Kidney epithelial cell (primary cell): ENCODE data around the gene TIMP3. TPM values are rescaled to one million over a fixed set of nuclear protein-coding genes. Genes with fewer than 3 reads are reported as not detected.

Experiments used
- DNase-seq: peaks from one replicate; pipeline ENCODE4 v3.0.0-alpha.2; 2010; ENCODE audit warnings: low read depth
- H3K27me3 ChIP-seq: 2 replicates; pipeline ENCODE4 v1.6.0; 2011; ENCODE audit warnings: low read length; ENCODE audit not compliant: control insufficient read depth, insufficient read depth
- H3K36me3 ChIP-seq: 2 replicates; pipeline ENCODE4 v1.5.1; 2011; ENCODE audit warnings: low read length; ENCODE audit not compliant: control insufficient read depth, insufficient read depth
- H3K4me3 ChIP-seq: 2 replicates; pipeline ENCODE4 v1.5.1; 2011; ENCODE audit warnings: low read depth, mild to moderate bottlenecking, control low read depth, low read length
- CTCF ChIP-seq: IDR thresholded peaks from 2 replicates; pipeline ENCODE4 v1.5.1; 2011; ENCODE audit warnings: mild to moderate bottlenecking, moderate library complexity, low read length, control low read depth, inconsistent platforms; ENCODE audit not compliant: insufficient read depth, poor library complexity, severe bottlenecking
- total RNA-seq: library from RNA; depleted of rRNA; stranded (reverse); fragments of >200 nt; gene quantifications from 2 replicates; pipeline ENCODE4 v1.2.3, GENCODE V29; 2015

TIMP3 gene
- total RNA-seq, 1 donor from 2014 or later, result 45.6 TPM

DNA sequence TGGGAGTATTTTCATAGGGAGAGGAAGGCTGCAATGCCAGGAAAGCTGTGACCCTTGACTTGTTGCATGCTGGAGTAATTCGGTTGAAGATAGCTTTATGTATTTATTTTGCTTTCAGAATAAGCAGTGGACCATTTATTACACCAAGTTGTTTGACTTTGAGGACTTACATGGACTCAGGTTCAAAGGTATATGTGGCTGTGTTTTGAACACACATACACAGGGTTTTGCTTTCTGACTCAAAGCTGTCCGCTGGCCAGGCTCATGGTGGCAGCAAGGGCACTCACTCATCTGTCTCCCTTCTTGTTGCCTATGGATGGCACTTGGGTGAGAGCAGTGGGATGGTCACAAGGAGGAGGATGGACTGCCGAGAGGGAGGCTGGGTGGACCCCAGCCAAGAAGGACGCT, 6.5 kb downstream of the TIMP3 start:
- DNase-seq, result no peak
- TF ChIP-seq CTCF, result no peak
- no peak overlapping the region for H3K4me3 ChIP-seq
- H3K27me3 ChIP-seq, result no peaks in the 10 kb centered on the region
- no peaks in the 10 kb centered on the region for H3K36me3 ChIP-seq

DNA sequence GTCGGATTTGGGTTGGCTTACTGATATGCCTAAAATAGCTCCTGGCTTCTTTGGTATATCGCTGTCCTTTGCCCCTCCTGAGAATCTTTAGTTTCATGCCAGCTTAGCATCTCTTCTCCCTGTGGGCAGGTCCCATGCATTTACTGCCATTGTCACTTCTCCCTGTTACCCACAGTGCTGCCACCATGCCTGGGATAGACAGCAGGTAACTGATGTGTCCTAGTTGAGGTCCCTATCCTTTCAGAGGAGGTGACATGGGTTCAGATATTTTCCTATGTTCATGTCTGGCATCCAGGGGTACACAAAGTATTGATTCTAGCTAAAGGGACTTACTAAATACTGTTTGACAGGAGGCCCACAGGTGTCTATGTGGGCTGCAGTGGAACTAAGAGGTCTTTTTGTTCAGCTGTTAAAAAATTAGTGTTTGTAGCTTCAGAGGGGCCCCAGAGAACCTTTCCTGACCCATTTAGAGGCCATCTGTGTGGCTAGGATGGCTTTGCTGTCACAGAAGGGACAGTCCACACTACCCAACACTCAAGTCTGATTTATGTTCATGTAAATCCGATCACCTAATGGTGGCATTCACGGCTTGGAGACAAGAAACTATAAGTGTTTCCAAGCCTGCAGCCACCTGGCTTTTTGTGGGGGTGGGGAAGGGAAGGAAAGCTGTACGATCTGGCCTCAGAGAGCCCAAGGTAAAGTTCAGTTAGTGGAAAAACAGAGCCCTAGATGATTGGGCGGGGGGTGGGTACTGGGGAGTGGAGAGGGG, 8.5 kb downstream of the TIMP3 start:
- no peak for DNase-seq
- Histone ChIP-seq H3K36me3 (no peaks in the 10 kb centered on the region), H3K4me3 (no peak overlapping the region), H3K27me3 (no peaks in the 10 kb centered on the region)
- TF ChIP-seq CTCF, result no peak

GRCh38 chr22:32810555-32811133, 9.1 kb downstream of the TIMP3 start:
- DNase-seq, result no peak
- no peaks in the 10 kb centered on the region for H3K36me3 ChIP-seq
- no peak overlapping the region for H3K4me3 ChIP-seq
- no peaks in the 10 kb centered on the region for H3K27me3 ChIP-seq
- no peak for TF ChIP-seq CTCF

DNA sequence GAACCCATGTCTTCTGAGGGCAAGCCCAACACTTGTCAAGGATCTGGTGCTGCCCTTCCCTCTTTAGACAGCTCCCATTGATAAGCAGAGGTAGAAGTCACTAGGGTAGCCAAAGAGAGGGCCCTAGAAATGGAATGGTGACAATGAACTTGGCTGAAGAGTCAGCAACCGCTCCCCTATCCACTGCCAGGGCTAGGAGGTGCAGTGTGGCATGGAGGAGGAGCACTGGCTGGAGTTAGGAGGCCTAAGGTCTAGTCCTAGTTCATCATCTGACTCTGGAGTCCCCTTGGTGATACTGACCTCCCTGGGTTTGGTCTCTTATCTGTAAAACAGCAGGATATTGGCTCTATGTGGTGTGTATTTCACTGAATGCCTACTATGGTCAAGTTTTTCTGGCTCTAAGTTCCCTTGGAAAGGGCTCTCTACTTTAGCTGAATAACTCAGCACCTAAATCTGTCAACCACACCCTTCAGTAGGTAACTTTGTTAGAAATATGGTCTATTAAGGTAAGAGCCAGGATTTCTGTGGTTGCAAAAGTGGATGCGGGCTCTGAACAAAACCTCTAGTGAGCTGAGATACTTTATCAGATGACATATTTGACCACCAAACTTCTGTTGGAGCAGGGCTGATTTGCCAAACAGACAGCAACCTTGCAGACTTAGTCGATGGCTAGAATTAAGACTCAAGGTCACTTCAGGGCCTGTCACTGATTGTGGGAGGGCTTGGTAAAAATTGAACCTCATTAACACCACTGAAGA, 10.5 kb downstream of the TIMP3 start:
- TF ChIP-seq CTCF, result no peak
- H3K27me3 ChIP-seq, result no peaks in the 10 kb centered on the region
- no peak overlapping the region for H3K4me3 ChIP-seq
- DNase-seq, result no peak
- H3K36me3 ChIP-seq, result no peaks in the 10 kb centered on the region

DNA sequence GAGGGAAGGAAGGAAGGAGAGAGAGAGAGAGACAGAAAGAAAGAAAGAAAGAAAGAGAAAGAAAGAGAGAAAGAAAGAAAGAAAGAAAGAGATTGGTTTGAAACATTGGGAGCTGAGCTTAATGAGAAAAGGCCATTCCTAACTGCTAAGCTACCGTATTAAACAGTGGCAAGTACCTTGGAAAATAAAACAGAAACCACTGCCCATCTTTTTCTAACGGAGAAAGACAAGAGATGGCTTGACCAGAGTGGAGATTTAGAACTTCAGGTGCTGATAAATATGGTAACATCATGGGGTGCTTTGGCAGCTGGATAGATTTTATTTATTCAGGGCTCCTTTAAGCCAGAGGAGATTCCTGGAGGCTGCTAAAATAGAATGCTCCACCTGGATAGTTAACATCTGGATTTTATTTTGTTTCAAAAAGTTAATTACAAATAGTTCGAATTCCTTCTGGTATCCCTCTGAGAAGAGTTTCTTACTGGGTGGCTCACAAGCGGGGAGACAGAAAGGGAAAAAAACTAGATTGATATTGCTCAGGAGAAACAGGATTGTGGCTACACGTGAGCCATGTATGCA, 12.9 kb downstream of the TIMP3 start:
- TF ChIP-seq CTCF, result no peak
- H3K36me3 ChIP-seq, result no peaks in the 10 kb centered on the region
- no peak for DNase-seq

More for the DNA sequence above, 12.9 kb downstream of the TIMP3 start:
- Histone ChIP-seq H3K4me3 (no peak overlapping the region), H3K27me3 (no peaks in the 10 kb centered on the region)
